PFSK-1 (cell line): Measurements from ENCODE around the gene JPH2.

Experiments used
- FOXP2 ChIP-seq: optimal IDR thresholded peaks from 2 replicates; pipeline ENCODE3; 2011; ENCODE audit warnings: borderline replicate concordance, control low read depth, inconsistent platforms; ENCODE audit not compliant: insufficient read depth; ENCODE audit errors: extremely low read length, extremely low read depth
- POLR2AphosphoS5 ChIP-seq: IDR thresholded peaks from 2 replicates; pipeline ENCODE4 v1.6.1; 2012; ENCODE audit warnings: low read depth, mild to moderate bottlenecking, control low read depth, low read length, moderate library complexity
- SIN3A ChIP-seq: IDR thresholded peaks from 2 replicates; pipeline ENCODE4 v1.6.1; 2012; ENCODE audit warnings: mild to moderate bottlenecking, low read length, moderate library complexity, borderline replicate concordance; ENCODE audit not compliant: insufficient read depth
- TAF1 ChIP-seq: IDR thresholded peaks from 2 replicates; pipeline ENCODE4 v1.6.1; 2012; ENCODE audit warnings: low read length, control low read depth, borderline replicate concordance; ENCODE audit not compliant: insufficient read depth
- TF ChIP-seq, protein P1 (sequence below), 2 experiments: IDR thresholded peaks; 2 replicates each; pipeline versions ENCODE4 v1.6.1 to v1.8.0; 2011 to 2012; ENCODE audit warnings: low read depth in 2 of 2, low read length in 2 of 2, control low read depth in 1 of 2, inconsistent platforms in 1 of 2, mild to moderate bottlenecking in 1 of 2, moderate library complexity in 1 of 2; ENCODE audit not compliant: insufficient read depth in 1 of 2

The JPH2 gene

DNA sequence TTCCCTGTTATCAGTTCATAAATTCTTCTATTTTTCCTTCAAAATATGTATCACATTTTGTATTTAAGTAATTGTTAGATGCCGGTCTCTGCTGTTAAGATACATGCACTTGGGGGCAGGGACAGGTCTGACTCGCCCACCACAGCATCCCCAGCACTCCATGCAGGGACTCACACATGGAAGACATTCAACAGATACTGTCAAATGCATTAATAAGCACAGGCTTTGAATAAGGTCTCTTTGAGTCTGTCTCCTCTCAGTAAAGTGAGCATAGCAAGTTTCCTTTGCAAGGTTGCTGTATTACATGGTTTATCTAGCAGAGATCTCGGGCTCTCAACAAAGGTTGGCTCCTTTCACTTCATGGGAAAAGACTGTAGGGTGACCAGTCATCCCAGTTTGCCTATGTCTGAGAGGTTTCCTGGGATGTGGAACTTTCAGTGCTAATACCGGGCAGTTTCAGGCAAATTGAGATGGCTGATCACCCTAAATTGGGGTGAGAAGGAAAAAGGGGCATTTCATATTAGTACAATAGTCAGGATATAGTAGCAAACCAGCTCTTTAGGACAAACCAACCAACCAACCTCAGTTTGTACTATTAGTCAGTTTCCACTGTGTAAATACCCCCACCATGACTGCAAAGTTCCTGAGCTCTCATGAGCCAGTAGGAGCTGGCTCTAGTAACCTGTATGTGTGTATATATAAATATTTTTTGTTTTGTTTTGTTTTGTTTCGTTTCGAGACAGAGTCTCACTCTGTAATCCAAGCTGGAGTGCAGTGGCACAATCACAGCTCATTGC, 15.0 kb downstream of the JPH2 start:
- TF ChIP-seq, protein P1, sequence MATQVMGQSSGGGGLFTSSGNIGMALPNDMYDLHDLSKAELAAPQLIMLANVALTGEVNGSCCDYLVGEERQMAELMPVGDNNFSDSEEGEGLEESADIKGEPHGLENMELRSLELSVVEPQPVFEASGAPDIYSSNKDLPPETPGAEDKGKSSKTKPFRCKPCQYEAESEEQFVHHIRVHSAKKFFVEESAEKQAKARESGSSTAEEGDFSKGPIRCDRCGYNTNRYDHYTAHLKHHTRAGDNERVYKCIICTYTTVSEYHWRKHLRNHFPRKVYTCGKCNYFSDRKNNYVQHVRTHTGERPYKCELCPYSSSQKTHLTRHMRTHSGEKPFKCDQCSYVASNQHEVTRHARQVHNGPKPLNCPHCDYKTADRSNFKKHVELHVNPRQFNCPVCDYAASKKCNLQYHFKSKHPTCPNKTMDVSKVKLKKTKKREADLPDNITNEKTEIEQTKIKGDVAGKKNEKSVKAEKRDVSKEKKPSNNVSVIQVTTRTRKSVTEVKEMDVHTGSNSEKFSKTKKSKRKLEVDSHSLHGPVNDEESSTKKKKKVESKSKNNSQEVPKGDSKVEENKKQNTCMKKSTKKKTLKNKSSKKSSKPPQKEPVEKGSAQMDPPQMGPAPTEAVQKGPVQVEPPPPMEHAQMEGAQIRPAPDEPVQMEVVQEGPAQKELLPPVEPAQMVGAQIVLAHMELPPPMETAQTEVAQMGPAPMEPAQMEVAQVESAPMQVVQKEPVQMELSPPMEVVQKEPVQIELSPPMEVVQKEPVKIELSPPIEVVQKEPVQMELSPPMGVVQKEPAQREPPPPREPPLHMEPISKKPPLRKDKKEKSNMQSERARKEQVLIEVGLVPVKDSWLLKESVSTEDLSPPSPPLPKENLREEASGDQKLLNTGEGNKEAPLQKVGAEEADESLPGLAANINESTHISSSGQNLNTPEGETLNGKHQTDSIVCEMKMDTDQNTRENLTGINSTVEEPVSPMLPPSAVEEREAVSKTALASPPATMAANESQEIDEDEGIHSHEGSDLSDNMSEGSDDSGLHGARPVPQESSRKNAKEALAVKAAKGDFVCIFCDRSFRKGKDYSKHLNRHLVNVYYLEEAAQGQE (IDR thresholded peaks at IDR 0.05; ENCODE audit: insufficient read depth in 1 of 2, low read depth in 2 of 2, low read length in 2 of 2), result no peak
- TF ChIP-seq FOXP2 (no peak), POLR2AphosphoS5 (no peak), TAF1 (no peak), SIN3A (no peak)

DNA sequence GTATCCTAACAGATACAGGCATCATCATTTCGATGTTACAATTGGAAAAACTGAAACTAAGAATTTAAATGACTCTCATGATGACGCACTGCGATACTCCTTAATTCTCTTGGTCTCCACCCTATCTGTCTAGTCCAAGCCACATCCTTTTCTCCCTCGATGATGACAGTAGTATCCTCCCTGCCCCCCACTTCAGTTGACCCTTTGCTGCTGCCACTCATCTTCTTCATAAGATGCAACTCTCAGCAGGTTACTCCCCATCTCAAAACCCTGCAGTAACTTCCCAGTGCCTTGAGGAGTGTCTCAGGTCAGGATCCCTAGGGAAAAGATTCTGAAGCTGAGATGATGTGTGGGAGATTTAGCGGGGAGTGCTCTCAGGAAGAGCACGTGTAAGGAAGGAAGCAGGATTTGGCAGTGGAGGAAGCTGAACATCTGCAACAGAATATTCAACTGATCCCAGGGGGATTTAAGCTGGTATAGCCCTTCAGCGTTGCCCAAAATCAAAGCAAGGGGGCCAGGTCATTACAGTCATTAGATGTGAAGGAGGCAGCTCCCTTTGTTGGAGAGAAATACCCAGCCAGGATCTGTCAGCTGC, 16.1 kb downstream of the JPH2 start:
- TF ChIP-seq SIN3A, result no peak
- TF ChIP-seq, protein P1 (IDR thresholded peaks at IDR 0.05; ENCODE audit: insufficient read depth in 1 of 2, low read depth in 2 of 2, low read length in 2 of 2), result no peak
- no peak for TF ChIP-seq FOXP2
- TF ChIP-seq TAF1, result no peak
- TF ChIP-seq POLR2AphosphoS5, result no peak

DNA sequence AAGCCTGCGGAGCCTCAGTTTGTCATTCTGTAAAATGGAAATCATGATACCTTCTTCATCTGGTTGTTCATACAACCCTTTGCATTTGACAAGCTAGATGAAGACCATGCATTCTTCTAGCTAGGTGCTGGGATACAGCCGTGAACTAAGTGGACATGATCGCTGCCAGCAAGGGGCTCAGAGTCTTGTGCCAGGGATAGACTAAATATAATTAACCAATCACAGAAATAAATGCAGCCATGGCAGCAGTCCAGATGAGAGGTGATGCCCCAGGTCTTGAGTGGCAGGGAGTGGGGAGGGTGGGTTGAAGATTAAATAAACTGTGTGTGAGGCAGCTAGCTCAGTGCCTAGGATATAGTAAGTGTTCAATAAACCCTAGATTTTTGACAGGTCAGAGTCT, 19.3 kb downstream of the JPH2 start:
- TF ChIP-seq FOXP2 (no peak), POLR2AphosphoS5 (no peak), SIN3A (no peak), TAF1 (no peak)
- TF ChIP-seq, protein P1 (IDR thresholded peaks at IDR 0.05; ENCODE audit: insufficient read depth in 1 of 2, low read depth in 2 of 2, low read length in 2 of 2), result no peak

DNA sequence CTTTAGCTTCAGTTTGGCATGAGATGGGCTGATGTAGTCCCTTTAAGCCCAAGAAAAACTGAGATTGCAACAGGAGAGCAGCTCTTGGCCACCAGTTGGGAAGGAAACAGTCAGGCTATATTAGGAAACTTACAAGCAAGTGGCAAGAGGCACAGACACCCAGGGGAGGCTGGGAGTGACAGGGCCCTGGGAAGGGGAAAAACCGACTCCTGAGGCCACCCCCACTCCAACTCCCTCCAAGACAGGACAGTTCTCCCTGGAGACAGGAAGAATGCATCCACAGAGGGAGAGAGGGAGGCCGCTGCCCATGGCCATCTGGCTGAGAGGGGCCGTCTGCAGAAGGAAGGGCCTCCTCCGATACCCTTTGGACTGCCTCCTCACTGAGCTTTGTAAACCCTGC, 20.5 kb downstream of the JPH2 start:
- TF ChIP-seq, protein P1 (IDR thresholded peaks at IDR 0.05; ENCODE audit: insufficient read depth in 1 of 2, low read depth in 2 of 2, low read length in 2 of 2), result no peak
- TF ChIP-seq FOXP2 (no peak), POLR2AphosphoS5 (no peak), SIN3A (no peak), TAF1 (no peak)
